Measurements from ENCODE around the gene DDX41.
"Not testable (repeated sequence)": the region's sequence is repeated elsewhere in the genome, so short reads cannot be mapped to it uniquely, and the experiment has no call there.

Gene DDX41

GRCh38 chr5:177537389-177538361 lies 20.9 kb upstream of the DDX41 start:
- peak; percentile 61 for DNase-seq

GRCh38 chr5:177536386-177536785 lies 19.6 kb upstream of the DDX41 start:
- DNase-seq: no peak

GRCh38 chr5:177535125-177535524 lies 18.4 kb upstream of the DDX41 start:
- DNase-seq: no peak

- DNase-seq: not testable (repeated sequence)
Observed at GRCh38 chr5:177534433-177534832, 17.7 kb upstream of the DDX41 start.

- DNase-seq: no peak
Observed at GRCh38 chr5:177531209-177531940, 14.6 kb upstream of the DDX41 start.

- no peak for DNase-seq
Observed at GRCh38 chr5:177530638-177531037, 13.9 kb upstream of the DDX41 start.

GRCh38 chr5:177529247-177530203 lies 12.8 kb upstream of the DDX41 start:
- no peak for DNase-seq

GRCh38 chr5:177528631-177529030 lies 11.9 kb upstream of the DDX41 start:
- no peak for DNase-seq

GRCh38 chr5:177527595-177527994 lies 10.8 kb upstream of the DDX41 start:
- DNase-seq: no peak

- no peak for DNase-seq
Observed at GRCh38 chr5:177526791-177527190, 10.0 kb upstream of the DDX41 start.

GRCh38 chr5:177526191-177526590 lies 9.4 kb upstream of the DDX41 start:
- no peak for DNase-seq

GRCh38 chr5:177524941-177525655 lies 8.3 kb upstream of the DDX41 start:
- DNase-seq: no peak

GRCh38 chr5:177524539-177524900 lies 7.8 kb upstream of the DDX41 start:
- DNase-seq: no peak

GRCh38 chr5:177523711-177524538 lies 7.2 kb upstream of the DDX41 start:
- no peak for DNase-seq

- DNase-seq: no peak
Observed at GRCh38 chr5:177520916-177521513, 4.3 kb upstream of the DDX41 start.

GRCh38 chr5:177520271-177520670 lies 3.5 kb upstream of the DDX41 start:
- no peak for DNase-seq

GRCh38 chr5:177519463-177520235 lies 2.9 kb upstream of the DDX41 start:
- no peak for DNase-seq

GRCh38 chr5:177515580-177515979 lies 1.2 kb downstream of the DDX41 start:
- no peak for DNase-seq

- no peak for DNase-seq
Observed at GRCh38 chr5:177514541-177514940, 2.2 kb downstream of the DDX41 start.

- no peak for DNase-seq
Observed at GRCh38 chr5:177513500-177513899, 3.3 kb downstream of the DDX41 start.
